CD14-positive monocyte (primary cell): ENCODE data around the gene TMCC3. TPM values are rescaled to one million over a fixed set of nuclear protein-coding genes. Genes with fewer than 3 reads are reported as not detected.

Experiments used
- DNase-seq, 3 donors: peaks; one replicate each; pipeline ENCODE4 v3.0.0-alpha.2; 2011 to 2022
- H2AFZ ChIP-seq: 2 replicates; pipeline ENCODE4 v1.6.0; 2012; ENCODE audit warnings: mild to moderate bottlenecking, low read depth, low read length, inconsistent platforms; ENCODE audit not compliant: insufficient read depth, poor library complexity, severe bottlenecking
- H3K27ac ChIP-seq, 2 donors: 1 replicate in 1 of 2; 2 replicates in 1 of 2; pipeline ENCODE4 v1.5.1; 2012 to 2013; ENCODE audit warnings: low read length in 2 of 2, control low read depth in 1 of 2, inconsistent platforms in 1 of 2, low read depth in 1 of 2, mild to moderate bottlenecking in 1 of 2
- H3K27me3 ChIP-seq, 2 donors: one replicate each; pipeline versions ENCODE4 v1.6.0 to v1.6.1; 2011 to 2013; ENCODE audit warnings: low read length in 2 of 2; ENCODE audit not compliant: control insufficient read depth in 2 of 2, insufficient read depth in 2 of 2
- H3K36me3 ChIP-seq, 2 donors: replicated peaks in 1 of 2; 1 replicate in 1 of 2; 2 replicates in 1 of 2; pipeline versions ENCODE4 v1.5.1 to v1.6.1; 2012 to 2013; ENCODE audit warnings: low read length in 2 of 2, control low read depth in 1 of 2, inconsistent platforms in 1 of 2, mild to moderate bottlenecking in 1 of 2; ENCODE audit not compliant: insufficient read depth in 2 of 2, control insufficient read depth in 1 of 2
- H3K4me1 ChIP-seq, 2 donors: 1 replicate in 1 of 2; 2 replicates in 1 of 2; pipeline versions ENCODE4 v1.5.1 to v1.6.1; 2012 to 2013; ENCODE audit warnings: low read length in 2 of 2, control low read depth in 1 of 2, inconsistent platforms in 1 of 2, mild to moderate bottlenecking in 1 of 2, moderate library complexity in 1 of 2; ENCODE audit not compliant: insufficient read depth in 2 of 2, control insufficient read depth in 1 of 2
- H3K4me2 ChIP-seq: replicated peaks from 2 replicates; pipeline ENCODE3; 2012; ENCODE audit warnings: low read length, moderate library complexity, mild to moderate bottlenecking; ENCODE audit not compliant: poor library complexity, severe bottlenecking; ENCODE audit errors: extremely low read depth
- H3K4me3 ChIP-seq, 3 experiments: fragments of 200-600 bp in 1 of 3; sonication (generic) in 1 of 3; replicated peaks in 1 of 3; 1 replicate in 2 of 3; 2 replicates in 1 of 3; pipeline ENCODE4 v1.5.1; 2011 to 2013; ENCODE audit warnings: low read length in 3 of 3, mild to moderate bottlenecking in 3 of 3, control low read depth in 2 of 3, low read depth in 2 of 3, inconsistent platforms in 1 of 3, moderate library complexity in 1 of 3
- H3K79me2 ChIP-seq: 2 replicates; pipeline ENCODE4 v1.6.0; 2012; ENCODE audit warnings: mild to moderate bottlenecking, control low read depth, inconsistent platforms, low read length, moderate library complexity; ENCODE audit not compliant: insufficient read depth
- H3K9ac ChIP-seq: 2 replicates; pipeline ENCODE4 v1.6.0; 2017; ENCODE audit warnings: low read length, mild to moderate bottlenecking; ENCODE audit not compliant: insufficient read depth, poor library complexity, severe bottlenecking
- H3K9me3 ChIP-seq, 2 donors: replicated peaks in 1 of 2; 1 replicate in 1 of 2; 2 replicates in 1 of 2; pipeline versions ENCODE4 v1.5.1 to v1.6.1; 2012 to 2013; ENCODE audit warnings: low read length in 2 of 2, control low read depth in 1 of 2; ENCODE audit not compliant: control insufficient read depth in 1 of 2, insufficient read depth in 1 of 2
- H4K20me1 ChIP-seq: 2 replicates; pipeline ENCODE4 v1.6.0; 2012; ENCODE audit warnings: mild to moderate bottlenecking, low read length, control low read depth, moderate library complexity; ENCODE audit not compliant: insufficient read depth
- H3K27ac Mint-ChIP-seq, 7 donors: one replicate each; pipeline ENCODE4 v1.8.0; 2020; ENCODE audit warnings: mild to moderate bottlenecking in 7 of 7, mixed read lengths in 7 of 7, moderate library complexity in 6 of 7, inconsistent platforms in 2 of 7
- H3K27me3 Mint-ChIP-seq, 3 donors: one replicate each; pipeline ENCODE4 v1.8.0; 2021 to 2022; ENCODE audit warnings: low read depth in 3 of 3, mild to moderate bottlenecking in 3 of 3, mixed read lengths in 3 of 3, moderate library complexity in 3 of 3, inconsistent platforms in 1 of 3
- H3K36me3 Mint-ChIP-seq, 2 donors: one replicate each; pipeline ENCODE4 v1.8.0; 2020; ENCODE audit warnings: mixed read lengths in 2 of 2, inconsistent platforms in 1 of 2, mild to moderate bottlenecking in 1 of 2
- H3K4me1 Mint-ChIP-seq: one replicate; pipeline ENCODE4 v1.8.0; 2020; ENCODE audit warnings: mild to moderate bottlenecking, mixed read lengths
- H3K4me3 Mint-ChIP-seq, 2 donors: one replicate each; pipeline ENCODE4 v1.8.0; 2020; ENCODE audit warnings: mild to moderate bottlenecking in 2 of 2, mixed read lengths in 2 of 2, moderate library complexity in 1 of 2
- H3K9me3 Mint-ChIP-seq, 7 donors: one replicate each; pipeline ENCODE4 v1.8.0; 2020 to 2022; ENCODE audit warnings: mixed read lengths in 7 of 7, mild to moderate bottlenecking in 6 of 7, moderate library complexity in 6 of 7, inconsistent platforms in 2 of 7
- WGBS: methylation state at CpG from one replicate; pipeline ENCODE4 v1.1.5; 2013; ENCODE audit warnings: missing lambda C conversion rate; ENCODE audit not compliant: insufficient coverage; 5-methylcytosine and 5-hydroxymethylcytosine counted together
- intact Hi-C, 2 donors: fragments of 100-400 bp; cut with micrococcal nuclease; formaldehyde crosslinking; loops; one replicate each; pipeline versions ENCODE4 v1.15.0 to v1.15.1; 2023
- polyA plus RNA-seq, 3 donors: library from polyadenylated mRNA; depleted of rRNA in 1 of 3; unstranded in 2 of 3; stranded (reverse) in 1 of 3; fragments of 300-500 nt in 2 of 3; fragments of >200 nt in 1 of 3; fragmentation: Illumina TruSeq in 2 of 3; gene quantifications; 1 replicate in 2 of 3; 2 replicates in 1 of 3; pipeline ENCODE4 v1.2.3, GENCODE V29; 2012 to 2021
- TF ChIP-seq, protein P1 (sequence below): fragments of 200-600 bp; IDR thresholded peaks from one replicate; pipeline ENCODE4 v1.8.0; 2022; ENCODE audit warnings: antibody characterized with exemption, mild to moderate bottlenecking

TMCC3 gene
- polyA plus RNA-seq, 3 donors: 3.4 to 14.7 (median 7.1) TPM

DNA sequence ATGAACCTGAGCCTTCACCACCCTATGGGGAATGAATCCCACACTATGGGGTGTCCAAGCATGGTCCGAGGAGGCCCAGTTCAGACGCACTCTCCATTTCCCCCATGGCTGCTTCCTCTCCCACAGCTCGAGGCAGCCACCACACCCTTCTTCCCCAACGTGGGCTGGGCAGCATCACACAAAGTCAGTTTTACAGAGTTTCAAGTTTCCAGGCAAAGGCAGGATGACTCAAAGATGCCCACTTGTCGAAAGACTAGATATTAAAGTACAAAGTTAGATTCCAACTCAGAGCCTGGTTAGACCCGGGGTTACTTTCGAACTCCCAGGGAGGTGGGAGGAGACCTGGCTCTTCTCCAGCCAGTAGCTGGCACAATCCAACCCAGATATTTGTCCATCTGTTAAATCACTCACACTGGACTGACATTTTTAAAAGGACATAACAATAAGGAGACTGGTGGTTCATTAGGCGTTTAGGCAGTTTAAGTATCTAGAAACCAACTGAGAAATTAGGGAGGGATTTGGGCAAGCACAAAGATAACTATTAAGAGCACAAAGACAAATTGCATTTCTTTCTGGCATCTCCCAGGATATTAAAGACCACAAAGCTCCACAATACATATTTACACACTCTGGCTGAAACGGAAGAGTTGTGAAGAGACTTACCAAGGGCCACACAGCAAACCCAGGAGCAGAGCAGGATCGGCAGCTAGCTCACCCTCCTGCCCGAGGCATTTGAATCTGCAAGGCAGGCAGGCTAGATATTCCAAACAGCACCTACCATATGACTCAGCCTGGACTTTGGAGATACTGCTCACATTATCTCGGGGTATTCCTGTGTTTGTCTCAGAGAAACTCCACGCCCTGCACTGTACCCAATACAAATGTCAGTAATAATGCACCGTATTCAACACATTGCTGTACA is 34.8 kb downstream of the TMCC3 start:
- H3K27me3 Mint-ChIP-seq: peaks cover under 1 to 9% (median 4%) of the 10 kb centered on the region in 3 donors
- Histone ChIP-seq H3K4me1 (peaks cover 0 to 5% of the 10 kb centered on the region in 2 donors), H3K9ac (no peak overlapping the region), H3K79me2 (no peaks in the 10 kb centered on the region), H3K36me3 (no peaks in the 10 kb centered on the region), H3K9me3 (no peaks in the 10 kb centered on the region), H3K27me3 (no peaks in the 10 kb centered on the region), H2AFZ (no peak overlapping the region), H3K4me2 (no peak overlapping the region), H3K27ac (no peak overlapping the region), H3K4me3 (no peak overlapping the region), H4K20me1 (peaks cover 41% of the 10 kb centered on the region)
- H3K4me1 Mint-ChIP-seq: no peaks in the 10 kb centered on the region
- H3K36me3 Mint-ChIP-seq: no peaks in the 10 kb centered on the region
- 70% methylated on average over 10 of the region's 14 CpGs for WGBS
- H3K4me3 Mint-ChIP-seq: peak overlapping the region in 1 of 2 donors; percentile 13
- peaks cover 0 to 2% (median 0%) of the 10 kb centered on the region in 7 donors for H3K9me3 Mint-ChIP-seq
- TF ChIP-seq, protein P1, sequence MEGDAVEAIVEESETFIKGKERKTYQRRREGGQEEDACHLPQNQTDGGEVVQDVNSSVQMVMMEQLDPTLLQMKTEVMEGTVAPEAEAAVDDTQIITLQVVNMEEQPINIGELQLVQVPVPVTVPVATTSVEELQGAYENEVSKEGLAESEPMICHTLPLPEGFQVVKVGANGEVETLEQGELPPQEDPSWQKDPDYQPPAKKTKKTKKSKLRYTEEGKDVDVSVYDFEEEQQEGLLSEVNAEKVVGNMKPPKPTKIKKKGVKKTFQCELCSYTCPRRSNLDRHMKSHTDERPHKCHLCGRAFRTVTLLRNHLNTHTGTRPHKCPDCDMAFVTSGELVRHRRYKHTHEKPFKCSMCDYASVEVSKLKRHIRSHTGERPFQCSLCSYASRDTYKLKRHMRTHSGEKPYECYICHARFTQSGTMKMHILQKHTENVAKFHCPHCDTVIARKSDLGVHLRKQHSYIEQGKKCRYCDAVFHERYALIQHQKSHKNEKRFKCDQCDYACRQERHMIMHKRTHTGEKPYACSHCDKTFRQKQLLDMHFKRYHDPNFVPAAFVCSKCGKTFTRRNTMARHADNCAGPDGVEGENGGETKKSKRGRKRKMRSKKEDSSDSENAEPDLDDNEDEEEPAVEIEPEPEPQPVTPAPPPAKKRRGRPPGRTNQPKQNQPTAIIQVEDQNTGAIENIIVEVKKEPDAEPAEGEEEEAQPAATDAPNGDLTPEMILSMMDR: no peak
- DNase-seq: peak in 1 of 3 donors; percentile 10
- intact Hi-C loops: no loop called here
- peak overlapping the region in 2 of 7 donors; percentile 71 to 72 for H3K27ac Mint-ChIP-seq

DNA sequence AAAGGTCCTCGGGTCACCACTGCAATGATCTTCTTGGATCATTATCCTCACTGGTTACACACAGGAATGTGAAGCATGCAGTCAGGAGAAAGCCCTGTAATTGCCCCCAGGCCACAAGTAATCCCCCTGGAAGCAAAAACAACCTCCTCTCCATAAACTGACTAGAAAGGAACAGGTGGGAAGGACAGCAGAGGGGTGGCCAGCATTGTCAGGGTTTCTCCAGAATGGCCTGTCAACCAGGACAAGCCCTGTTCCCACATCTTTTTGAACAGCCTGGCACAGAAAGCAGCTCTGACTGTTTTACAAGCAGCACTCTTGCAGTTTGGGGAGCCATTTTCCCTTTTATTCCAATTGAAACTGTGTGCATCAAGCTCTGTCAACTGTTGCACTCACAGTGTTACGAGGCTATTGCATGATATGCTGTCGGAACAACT is 36.1 kb downstream of the TMCC3 start:
- Histone ChIP-seq H2AFZ (no peak overlapping the region), H4K20me1 (peaks cover 49% of the 10 kb centered on the region), H3K36me3 (no peaks in the 10 kb centered on the region), H3K4me1 (peaks cover 0 to 5% of the 10 kb centered on the region in 2 donors), H3K9me3 (no peaks in the 10 kb centered on the region), H3K27me3 (no peaks in the 10 kb centered on the region), H3K79me2 (no peaks in the 10 kb centered on the region), H3K4me3 (no peak overlapping the region), H3K9ac (no peak overlapping the region), H3K27ac (no peak overlapping the region), H3K4me2 (no peak overlapping the region)
- no peak overlapping the region for H3K4me3 Mint-ChIP-seq
- peaks cover 3 to 8% (median 6%) of the 10 kb centered on the region in 3 donors for H3K27me3 Mint-ChIP-seq
- no peak overlapping the region for H3K27ac Mint-ChIP-seq
- no peaks in the 10 kb centered on the region for H3K4me1 Mint-ChIP-seq
- WGBS: 93% methylated on average over 2 of the region's 3 CpGs
- intact Hi-C loops: no loop called here
- H3K9me3 Mint-ChIP-seq: peaks cover 0 to 3% (median 0%) of the 10 kb centered on the region in 7 donors
- H3K36me3 Mint-ChIP-seq: no peaks in the 10 kb centered on the region
- TF ChIP-seq, protein P1: no peak
- DNase-seq: no peak
